GM12878 (cell line): ENCODE results near the gene TIAM1. TPM values are rescaled to one million over a fixed set of nuclear protein-coding genes. Genes with fewer than 3 reads are reported as not detected.

Experiments used
- ASH2L ChIP-seq: fragments of 300-600, 200-600 bp; sonication (generic); IDR thresholded peaks from 2 replicates; pipeline ENCODE4 v1.6.1; 2017; ENCODE audit warnings: low read depth, mild to moderate bottlenecking, borderline replicate concordance
- BHLHE40 ChIP-seq, 2 experiments: fragments of 450-650 bp in 1 of 2; IDR thresholded peaks; 2 replicates each; pipeline ENCODE4 v1.6.1; 2011 to 2017; ENCODE audit warnings: low read depth in 2 of 2, borderline replicate concordance in 1 of 2, improper control_type of control experiment in 1 of 2, low read length in 1 of 2, mild to moderate bottlenecking in 1 of 2
- BRCA1 ChIP-seq: IDR thresholded peaks from 2 replicates; pipeline ENCODE4 v1.6.1; 2011; ENCODE audit warnings: low read depth, low read length, improper control_type of control experiment
- CHD4 ChIP-seq: fragments of 200-600 bp; sonication (generic); IDR thresholded peaks from 2 replicates; pipeline ENCODE4 v1.6.1; 2016; ENCODE audit warnings: mild to moderate bottlenecking
- E2F8 ChIP-seq: fragments of 450-650 bp; IDR thresholded peaks from 2 replicates; pipeline ENCODE4 v1.6.1; 2018; ENCODE audit warnings: mild to moderate bottlenecking, low read depth, moderate library complexity; ENCODE audit not compliant: partially characterized antibody
- EED ChIP-seq: sonication (generic); IDR thresholded peaks from 2 replicates; pipeline ENCODE4 v1.6.1; 2016; ENCODE audit warnings: antibody characterized with exemption, low read depth
- EP300 ChIP-seq, 2 experiments: fragments of 150-350 bp in 1 of 2; IDR thresholded peaks; 2 replicates each; pipeline ENCODE4 v1.6.1; 2011 to 2012; ENCODE audit warnings: low read depth in 2 of 2, low read length in 2 of 2, borderline replicate concordance in 1 of 2, improper control_type of control experiment in 1 of 2, inconsistent platforms in 1 of 2; ENCODE audit not compliant: control insufficient read depth in 1 of 2
- GATAD2B ChIP-seq: fragments of 450-650 bp; conservative IDR thresholded peaks from 2 replicates; pipeline ENCODE4 v1.6.1; 2017; ENCODE audit warnings: low read depth, mild to moderate bottlenecking, moderate library complexity
- NFXL1 ChIP-seq: fragments of 450-650 bp; IDR thresholded peaks from 2 replicates; pipeline ENCODE4 v1.6.1; 2017; ENCODE audit warnings: antibody characterized with exemption, mild to moderate bottlenecking, borderline replicate concordance
- RUNX3 ChIP-seq: IDR thresholded peaks from 2 replicates; pipeline ENCODE4 v1.6.1; 2012; ENCODE audit warnings: low read length, inconsistent platforms
- SREBF1 ChIP-seq: IDR thresholded peaks from 2 replicates; pipeline ENCODE4 v1.6.1; 2012; ENCODE audit warnings: mild to moderate bottlenecking, low read length
- SREBF2 ChIP-seq: IDR thresholded peaks from 2 replicates; pipeline ENCODE4 v1.6.1; 2012; ENCODE audit warnings: mild to moderate bottlenecking, low read length
- TAF1 ChIP-seq: IDR thresholded peaks from 2 replicates; pipeline ENCODE4 v1.6.1; 2011; ENCODE audit warnings: mild to moderate bottlenecking, low read depth, low read length, borderline replicate concordance
- YY1 ChIP-seq: IDR thresholded peaks from 2 replicates; pipeline ENCODE4 v1.6.1; 2011; ENCODE audit warnings: low read depth, mild to moderate bottlenecking, low read length
- polyA plus RNA-seq, 11 experiments: library from polyadenylated mRNA; depleted of rRNA in 4 of 11; unstranded in 6 of 11; stranded (reverse) in 5 of 11; fragments of >200 nt; fragmentation: Nextera tagmentation in 4 of 11; fragmentation: Illumina TruSeq in 1 of 11; extraction: Ambion mirVana in 4 of 11; extraction: Trizol in 1 of 11; gene quantifications; 1 replicate in 1 of 11; 2 replicates in 10 of 11; pipeline versions ENCODE4 v1.2.1 to v1.2.3, GENCODE V29; 2011 to 2016; ENCODE audit warnings: inconsistent platforms in 2 of 11, missing spikeins in 2 of 11, low read depth in 1 of 11
- total RNA-seq, 4 experiments: library from RNA; depleted of rRNA in 3 of 4; stranded (reverse); fragments of >200 nt in 3 of 4; fragmentation: Illumina TruSeq in 1 of 4; extraction: Trizol in 1 of 4; gene quantifications; 2 replicates each; pipeline versions ENCODE4 v1.2.1 to v1.2.3, GENCODE V29; 2013 to 2021
- TF ChIP-seq, protein P1 (sequence below): IDR thresholded peaks from 2 replicates; pipeline ENCODE4 v1.6.1; 2012; ENCODE audit warnings: low read depth, low read length, improper control_type of control experiment
- TF ChIP-seq, protein P2 (sequence below): IDR thresholded peaks from 2 replicates; pipeline ENCODE4 v1.6.1; 2012; ENCODE audit warnings: improper control_type of control experiment, low read depth, low read length; ENCODE audit not compliant: insufficient replicate concordance
- TF ChIP-seq, protein P3 (sequence below): fragments of 450-650 bp; IDR thresholded peaks from 2 replicates; pipeline ENCODE4 v1.6.1; 2017; ENCODE audit warnings: borderline replicate concordance

TIAM1 gene
- total and polyA plus RNA-seq, 10 of the 15 experiments (the other 5 are each of a cell fraction or from before 2014, with no cell fraction given) = 0.31 to 35.9 (median 0.78) TPM

DNA sequence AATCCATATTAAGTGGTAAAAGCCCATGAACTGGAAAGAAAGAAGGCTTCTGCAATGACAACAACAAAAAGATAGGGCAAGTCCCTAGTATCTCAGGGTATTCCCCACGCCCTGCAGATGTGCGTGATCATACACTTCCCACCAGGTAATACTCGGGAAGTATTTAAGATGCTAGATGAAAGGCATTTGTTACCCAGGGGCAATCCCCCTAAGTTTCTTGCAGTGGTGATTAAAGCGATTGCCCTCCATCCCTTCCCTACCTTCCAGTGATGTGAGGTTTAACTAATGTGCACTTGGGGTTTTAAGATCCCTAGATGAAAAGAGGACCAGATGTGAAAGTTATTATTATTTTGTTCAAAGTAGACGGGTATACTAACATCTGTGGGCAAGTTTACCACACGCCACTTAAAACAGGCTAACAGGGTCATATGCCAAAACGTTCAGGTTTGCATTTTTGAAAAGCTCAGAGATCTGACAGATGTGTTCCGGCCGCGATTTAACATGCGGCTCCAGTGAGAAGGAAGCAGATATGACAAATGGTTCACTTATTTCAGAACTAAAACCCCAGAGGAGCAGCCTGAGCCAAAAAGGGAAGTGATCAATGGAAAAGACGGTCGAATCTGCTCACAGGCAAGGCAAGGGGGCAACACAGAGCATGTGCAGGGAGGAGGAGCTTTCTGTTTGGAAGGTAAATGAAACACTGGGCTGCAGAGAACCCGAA lies 17.4 kb downstream of the TIAM1 start (continued):
- TF ChIP-seq, protein P1, sequence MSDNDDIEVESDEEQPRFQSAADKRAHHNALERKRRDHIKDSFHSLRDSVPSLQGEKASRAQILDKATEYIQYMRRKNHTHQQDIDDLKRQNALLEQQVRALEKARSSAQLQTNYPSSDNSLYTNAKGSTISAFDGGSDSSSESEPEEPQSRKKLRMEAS = no peak
- TF ChIP-seq TAF1 (no peak), YY1 (no peak), BHLHE40 (IDR thresholded peaks at IDR 0.05; ENCODE audit: borderline replicate concordance in 1 of 2, low read depth in 2 of 2, low read length in 1 of 2) (peak; percentile 72 to 74; a peak in 2 of 4 replicates), EED (no peak), E2F8 (no peak), GATAD2B (0 out of 2 replicates have a peak, but pooled peaks have one; percentile 33), SREBF1 (no peak), ASH2L (no peak), NFXL1 (no peak), EP300 (IDR thresholded peaks at IDR 0.05; ENCODE audit: borderline replicate concordance in 1 of 2, control insufficient read depth in 1 of 2, low read depth in 2 of 2, low read length in 2 of 2) (peak; percentile 75 to 89; a peak in 3 of 4 replicates), BRCA1 (no peak), CHD4 (no peak), SREBF2 (no peak), RUNX3 (no peak)
- TF ChIP-seq, protein P2, sequence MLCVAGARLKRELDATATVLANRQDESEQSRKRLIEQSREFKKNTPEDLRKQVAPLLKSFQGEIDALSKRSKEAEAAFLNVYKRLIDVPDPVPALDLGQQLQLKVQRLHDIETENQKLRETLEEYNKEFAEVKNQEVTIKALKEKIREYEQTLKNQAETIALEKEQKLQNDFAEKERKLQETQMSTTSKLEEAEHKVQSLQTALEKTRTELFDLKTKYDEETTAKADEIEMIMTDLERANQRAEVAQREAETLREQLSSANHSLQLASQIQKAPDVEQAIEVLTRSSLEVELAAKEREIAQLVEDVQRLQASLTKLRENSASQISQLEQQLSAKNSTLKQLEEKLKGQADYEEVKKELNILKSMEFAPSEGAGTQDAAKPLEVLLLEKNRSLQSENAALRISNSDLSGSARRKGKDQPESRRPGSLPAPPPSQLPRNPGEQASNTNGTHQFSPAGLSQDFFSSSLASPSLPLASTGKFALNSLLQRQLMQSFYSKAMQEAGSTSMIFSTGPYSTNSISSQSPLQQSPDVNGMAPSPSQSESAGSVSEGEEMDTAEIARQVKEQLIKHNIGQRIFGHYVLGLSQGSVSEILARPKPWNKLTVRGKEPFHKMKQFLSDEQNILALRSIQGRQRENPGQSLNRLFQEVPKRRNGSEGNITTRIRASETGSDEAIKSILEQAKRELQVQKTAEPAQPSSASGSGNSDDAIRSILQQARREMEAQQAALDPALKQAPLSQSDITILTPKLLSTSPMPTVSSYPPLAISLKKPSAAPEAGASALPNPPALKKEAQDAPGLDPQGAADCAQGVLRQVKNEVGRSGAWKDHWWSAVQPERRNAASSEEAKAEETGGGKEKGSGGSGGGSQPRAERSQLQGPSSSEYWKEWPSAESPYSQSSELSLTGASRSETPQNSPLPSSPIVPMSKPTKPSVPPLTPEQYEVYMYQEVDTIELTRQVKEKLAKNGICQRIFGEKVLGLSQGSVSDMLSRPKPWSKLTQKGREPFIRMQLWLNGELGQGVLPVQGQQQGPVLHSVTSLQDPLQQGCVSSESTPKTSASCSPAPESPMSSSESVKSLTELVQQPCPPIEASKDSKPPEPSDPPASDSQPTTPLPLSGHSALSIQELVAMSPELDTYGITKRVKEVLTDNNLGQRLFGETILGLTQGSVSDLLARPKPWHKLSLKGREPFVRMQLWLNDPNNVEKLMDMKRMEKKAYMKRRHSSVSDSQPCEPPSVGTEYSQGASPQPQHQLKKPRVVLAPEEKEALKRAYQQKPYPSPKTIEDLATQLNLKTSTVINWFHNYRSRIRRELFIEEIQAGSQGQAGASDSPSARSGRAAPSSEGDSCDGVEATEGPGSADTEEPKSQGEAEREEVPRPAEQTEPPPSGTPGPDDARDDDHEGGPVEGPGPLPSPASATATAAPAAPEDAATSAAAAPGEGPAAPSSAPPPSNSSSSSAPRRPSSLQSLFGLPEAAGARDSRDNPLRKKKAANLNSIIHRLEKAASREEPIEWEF = peak; percentile 93
- TF ChIP-seq, protein P3, sequence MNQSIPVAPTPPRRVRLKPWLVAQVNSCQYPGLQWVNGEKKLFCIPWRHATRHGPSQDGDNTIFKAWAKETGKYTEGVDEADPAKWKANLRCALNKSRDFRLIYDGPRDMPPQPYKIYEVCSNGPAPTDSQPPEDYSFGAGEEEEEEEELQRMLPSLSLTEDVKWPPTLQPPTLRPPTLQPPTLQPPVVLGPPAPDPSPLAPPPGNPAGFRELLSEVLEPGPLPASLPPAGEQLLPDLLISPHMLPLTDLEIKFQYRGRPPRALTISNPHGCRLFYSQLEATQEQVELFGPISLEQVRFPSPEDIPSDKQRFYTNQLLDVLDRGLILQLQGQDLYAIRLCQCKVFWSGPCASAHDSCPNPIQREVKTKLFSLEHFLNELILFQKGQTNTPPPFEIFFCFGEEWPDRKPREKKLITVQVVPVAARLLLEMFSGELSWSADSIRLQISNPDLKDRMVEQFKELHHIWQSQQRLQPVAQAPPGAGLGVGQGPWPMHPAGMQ = no peak
